HUES64 (cell line): Measurements from ENCODE around the gene PLCB4.

ENCODE experiments used
- H3K27ac ChIP-seq: 2 replicates; pipeline ENCODE4 v1.7.0; 2013; ENCODE audit warnings: low read depth, low read length, inconsistent platforms
- H3K27me3 ChIP-seq: 2 replicates; pipeline ENCODE4 v1.6.1; 2013; ENCODE audit warnings: mild to moderate bottlenecking, low read length; ENCODE audit not compliant: insufficient read depth
- H3K36me3 ChIP-seq: 2 replicates; pipeline ENCODE4 v1.6.1; 2013; ENCODE audit warnings: mild to moderate bottlenecking, low read length; ENCODE audit not compliant: insufficient read depth
- H3K4me1 ChIP-seq: 2 replicates; pipeline ENCODE4 v1.6.1; 2013; ENCODE audit warnings: mild to moderate bottlenecking, low read length, moderate library complexity; ENCODE audit not compliant: insufficient read depth
- H3K4me3 ChIP-seq: 2 replicates; pipeline ENCODE4 v1.5.1; 2013; ENCODE audit warnings: mild to moderate bottlenecking, low read length, moderate library complexity
- H3K9ac ChIP-seq: 2 replicates; pipeline ENCODE4 v1.6.1; 2013; ENCODE audit warnings: mild to moderate bottlenecking, low read depth, low read length
- H3K9me3 ChIP-seq: 2 replicates; pipeline ENCODE4 v1.6.1; 2013; ENCODE audit warnings: low read depth, low read length; ENCODE audit not compliant: insufficient read depth
- whole genome bisulfite sequencing: fragments of 150-250, 120-280 bp; methylation state at CpG from one replicate; pipeline ENCODE4 v1.1.7; 2013; ENCODE audit warnings: missing lambda C conversion rate; 5-methylcytosine and 5-hydroxymethylcytosine counted together

The PLCB4 gene

GRCh38 chr20:9322661-9323060, 253.8 kb downstream of the PLCB4 start:
- no peaks in the 10 kb centered on the region for H3K4me1 ChIP-seq
- H3K4me3 ChIP-seq: no peak overlapping the region
- no peaks in the 10 kb centered on the region for H3K27me3 ChIP-seq
- H3K9ac ChIP-seq: no peak overlapping the region
- no peaks in the 10 kb centered on the region for H3K36me3 ChIP-seq
- no peaks in the 10 kb centered on the region for H3K9me3 ChIP-seq
- WGBS: 100% methylated on average over 1 of the region's 1 CpG
- H3K27ac ChIP-seq: no peak overlapping the region

- WGBS: 78% methylated on average over 4 of the region's 4 CpGs
- no peaks in the 10 kb centered on the region for H3K36me3 ChIP-seq
- no peaks in the 10 kb centered on the region for H3K27me3 ChIP-seq
- peaks cover 5% of the 10 kb centered on the region; the same call in 1 of the 2 replicates for H3K4me1 ChIP-seq
- no peak overlapping the region for H3K9ac ChIP-seq
- no peaks in the 10 kb centered on the region for H3K9me3 ChIP-seq
- H3K27ac ChIP-seq: no peak overlapping the region
- no peak overlapping the region for H3K4me3 ChIP-seq
Observed at GRCh38 chr20:9323622-9324021, 254.7 kb downstream of the PLCB4 start.

DNA sequence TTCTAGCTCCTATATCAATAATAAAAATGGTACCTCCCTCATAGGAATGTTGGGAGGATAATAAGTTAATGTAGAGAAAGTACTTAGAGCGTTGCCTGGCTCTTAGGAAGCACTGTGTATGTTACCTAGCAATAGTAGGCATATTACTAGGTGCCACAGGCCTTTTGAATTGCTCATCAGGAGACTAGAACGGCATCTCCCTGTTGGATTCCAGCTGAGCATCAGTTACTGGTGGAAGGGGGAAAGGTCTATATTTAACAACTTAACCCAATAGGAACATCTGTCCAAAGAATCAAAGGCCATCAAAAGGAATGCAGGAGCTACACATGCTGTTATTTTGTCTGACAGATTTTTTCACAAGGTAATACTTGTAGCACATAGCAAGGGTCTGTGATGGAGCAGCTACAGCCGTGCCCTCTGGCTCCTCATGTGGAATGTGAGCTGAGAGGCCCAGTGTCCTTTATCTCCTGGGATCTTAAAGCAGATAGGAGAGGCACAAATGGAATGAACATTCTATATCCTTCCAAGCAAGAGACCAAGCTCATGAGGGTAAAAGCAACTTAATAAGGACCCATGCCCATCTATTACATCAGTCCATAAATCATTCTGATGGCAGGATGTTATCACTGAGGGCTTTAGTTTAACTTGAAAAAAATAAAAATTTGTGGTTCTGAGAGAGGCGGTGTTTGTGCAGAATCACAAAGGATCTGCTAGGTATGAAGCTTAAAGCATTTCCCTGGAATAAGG, 260.6 kb downstream of the PLCB4 start:
- no peaks in the 10 kb centered on the region for H3K9me3 ChIP-seq
- peaks cover 31% of the 10 kb centered on the region for H3K4me1 ChIP-seq
- H3K4me3 ChIP-seq: no peak overlapping the region
- no peak overlapping the region for H3K27ac ChIP-seq
- H3K36me3 ChIP-seq: no peaks in the 10 kb centered on the region
- WGBS: 86% methylated on average over 4 of the region's 4 CpGs
- no peak overlapping the region for H3K9ac ChIP-seq
- no peaks in the 10 kb centered on the region for H3K27me3 ChIP-seq

DNA sequence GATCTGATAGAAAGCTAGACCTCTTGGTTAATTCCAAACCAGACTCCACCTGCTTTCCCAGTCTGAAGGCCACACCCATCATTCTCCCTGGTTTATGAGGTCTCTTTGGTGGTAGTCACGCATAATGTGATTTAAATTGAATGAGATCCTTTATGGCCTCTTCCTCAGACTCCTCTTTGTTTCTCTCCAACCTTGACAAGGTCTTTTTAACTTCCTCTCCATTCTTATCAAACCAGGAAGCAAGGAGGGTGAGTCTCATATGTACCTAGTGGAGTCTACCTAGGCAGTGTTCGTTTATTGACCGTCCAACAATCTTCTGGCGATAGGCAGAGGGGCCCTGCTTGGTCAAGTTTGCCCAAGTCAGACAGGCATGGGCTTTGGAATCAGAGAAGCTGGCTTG, 261.3 kb downstream of the PLCB4 start:
- Histone ChIP-seq H3K4me3 (no peak overlapping the region), H3K27me3 (no peaks in the 10 kb centered on the region), H3K9ac (no peak overlapping the region), H3K4me1 (peaks cover 31% of the 10 kb centered on the region), H3K9me3 (no peaks in the 10 kb centered on the region), H3K36me3 (no peaks in the 10 kb centered on the region), H3K27ac (no peak overlapping the region)
- 93% methylated on average over 3 of the region's 4 CpGs for WGBS

DNA sequence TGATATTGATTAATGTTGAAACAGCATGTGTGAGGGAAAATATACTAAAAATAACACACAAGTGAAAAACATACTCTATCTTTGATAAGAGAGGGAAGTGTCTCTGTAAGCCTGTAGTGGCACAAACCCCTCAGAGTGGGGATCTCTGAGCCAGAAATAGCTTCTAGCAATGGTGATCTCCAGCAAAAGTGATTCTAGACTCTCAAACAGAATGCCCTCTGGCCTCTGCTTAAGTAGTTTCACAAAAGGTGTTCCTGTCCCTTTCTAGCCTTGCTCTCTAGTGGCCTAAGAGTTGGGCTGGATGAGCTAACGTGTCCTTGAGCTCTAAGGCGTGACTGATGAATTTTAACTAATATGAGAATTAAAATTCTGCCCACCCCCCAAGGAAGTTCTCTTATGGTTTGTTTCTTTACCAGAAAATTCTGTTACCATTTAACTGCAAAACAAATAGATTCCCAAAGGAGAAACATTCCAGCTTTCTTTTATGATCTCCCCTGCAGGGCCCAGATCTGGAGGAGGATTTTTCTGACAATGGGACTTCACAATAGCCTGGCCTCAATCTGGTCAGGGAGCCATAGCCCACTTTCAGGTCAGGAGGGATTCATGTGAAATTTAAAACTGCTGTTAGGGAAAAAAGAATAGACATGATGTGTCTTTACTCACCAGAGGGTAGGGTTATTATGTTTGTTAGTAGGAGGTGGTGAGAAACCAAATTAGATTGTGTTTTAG, 263.0 kb downstream of the PLCB4 start:
- Histone ChIP-seq H3K4me3 (no peak overlapping the region), H3K36me3 (no peaks in the 10 kb centered on the region), H3K4me1 (peaks cover 31% of the 10 kb centered on the region), H3K9me3 (no peaks in the 10 kb centered on the region), H3K27ac (peak overlapping the region; percentile 27), H3K27me3 (no peaks in the 10 kb centered on the region), H3K9ac (no peak overlapping the region)
- 80% methylated on average over 1 of the region's 2 CpGs for WGBS

- Histone ChIP-seq H3K36me3 (no peaks in the 10 kb centered on the region), H3K27me3 (no peaks in the 10 kb centered on the region), H3K9ac (no peak overlapping the region), H3K27ac (peak overlapping the region; percentile 27), H3K9me3 (no peaks in the 10 kb centered on the region), H3K4me1 (peaks cover 31% of the 10 kb centered on the region), H3K4me3 (no peak overlapping the region)
- WGBS: 41% methylated on average over 3 of the region's 3 CpGs
Observed at GRCh38 chr20:9332791-9333479, 264.0 kb downstream of the PLCB4 start.

- H3K4me3 ChIP-seq: no peak overlapping the region
- 98% methylated on average over 3 of the region's 3 CpGs for WGBS
- H3K27ac ChIP-seq: no peak overlapping the region
- no peak overlapping the region for H3K9ac ChIP-seq
- H3K27me3 ChIP-seq: no peaks in the 10 kb centered on the region
- peaks cover 20% of the 10 kb centered on the region for H3K4me1 ChIP-seq
- no peaks in the 10 kb centered on the region for H3K9me3 ChIP-seq
- no peaks in the 10 kb centered on the region for H3K36me3 ChIP-seq
Observed at GRCh38 chr20:9334866-9335265, 266.0 kb downstream of the PLCB4 start.

DNA sequence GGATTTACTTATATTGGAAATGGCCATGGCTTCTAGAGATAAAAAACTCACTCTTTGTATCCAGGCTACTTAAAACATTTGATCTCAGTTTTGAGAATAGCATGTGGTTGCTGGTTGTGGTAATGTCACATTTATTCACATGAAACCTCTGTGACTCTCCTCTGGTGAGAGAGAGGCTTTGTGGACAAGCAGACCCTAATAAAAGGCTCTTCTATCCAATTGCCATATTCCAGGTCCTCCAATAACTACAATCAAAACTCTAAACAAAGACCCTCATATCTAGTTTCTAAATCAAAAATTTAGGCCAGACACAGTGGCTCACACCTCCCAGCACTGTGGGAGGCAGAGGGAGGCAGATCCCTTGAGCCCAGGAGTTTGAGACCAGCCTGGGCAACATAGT, 269.2 kb downstream of the PLCB4 start:
- H3K27ac ChIP-seq: no peak overlapping the region
- peaks cover 4% of the 10 kb centered on the region for H3K4me1 ChIP-seq
- H3K9ac ChIP-seq: no peak overlapping the region
- H3K9me3 ChIP-seq: no peaks in the 10 kb centered on the region
- H3K27me3 ChIP-seq: no peaks in the 10 kb centered on the region
- H3K4me3 ChIP-seq: no peak overlapping the region
- H3K36me3 ChIP-seq: no peaks in the 10 kb centered on the region

DNA sequence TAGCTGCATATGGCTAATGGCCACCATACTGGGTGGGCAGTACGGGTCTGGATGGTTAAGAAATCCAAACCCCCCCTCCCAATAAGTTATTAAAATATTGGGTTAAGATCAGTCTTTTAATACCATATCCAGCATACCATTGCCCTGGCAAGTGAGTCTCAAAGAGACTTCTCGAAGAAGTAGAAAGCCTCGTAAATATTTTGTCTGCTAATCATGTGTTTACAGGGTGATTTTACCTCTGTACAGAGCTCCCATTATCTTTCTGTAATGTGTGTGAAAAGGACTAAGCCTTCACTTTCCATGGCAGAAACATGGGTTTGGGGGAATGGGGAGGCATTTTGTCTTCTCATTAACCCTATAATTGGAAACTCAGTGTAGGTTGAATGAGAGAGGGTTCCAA, 270.8 kb downstream of the PLCB4 start:
- Histone ChIP-seq H3K27me3 (no peaks in the 10 kb centered on the region), H3K9me3 (no peaks in the 10 kb centered on the region), H3K36me3 (no peaks in the 10 kb centered on the region), H3K27ac (no peak overlapping the region), H3K4me1 (no peaks in the 10 kb centered on the region), H3K9ac (no peak overlapping the region), H3K4me3 (no peak overlapping the region)
- WGBS: 100% methylated on average over 2 of the region's 3 CpGs

DNA sequence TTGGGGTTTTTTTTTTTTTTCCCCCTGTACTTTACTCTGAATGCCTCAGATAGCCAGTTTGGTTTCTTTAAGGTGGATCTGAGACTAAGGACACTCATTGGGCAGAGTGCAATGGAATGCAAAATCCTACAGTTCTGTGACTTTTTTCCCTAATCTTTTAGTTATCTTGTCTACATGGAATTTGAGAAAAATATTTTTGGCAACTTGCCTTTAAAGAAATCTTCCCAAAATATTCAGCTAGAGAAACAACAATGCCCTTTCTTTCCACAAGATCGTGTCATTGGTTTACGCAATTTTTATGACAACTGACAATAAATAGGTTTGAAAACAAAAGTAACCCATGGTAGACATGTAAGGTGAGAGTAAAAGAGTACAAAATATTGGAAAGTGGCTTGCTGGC, 273.8 kb downstream of the PLCB4 start:
- no peaks in the 10 kb centered on the region for H3K4me1 ChIP-seq
- no peak overlapping the region for H3K27ac ChIP-seq
- WGBS: 100% methylated on average over 2 of the region's 2 CpGs
- H3K4me3 ChIP-seq: no peak overlapping the region
- no peaks in the 10 kb centered on the region for H3K27me3 ChIP-seq
- H3K36me3 ChIP-seq: no peaks in the 10 kb centered on the region
- H3K9ac ChIP-seq: no peak overlapping the region
- H3K9me3 ChIP-seq: no peaks in the 10 kb centered on the region
